HepG2 (cell line): ENCODE data around the gene EPHA2. TPM values are rescaled to one million over a fixed set of nuclear protein-coding genes. Genes with fewer than 3 reads are reported as not detected.

Experiments
- CBFB ChIP-seq: sonication (generic); formaldehyde crosslinking; IDR thresholded peaks from 2 replicates; pipeline ENCODE4 v1.4.0; 2020; ENCODE audit warnings: missing genetic modification reagents
- DNMT1 ChIP-seq: sonication (generic); formaldehyde crosslinking; IDR thresholded peaks from 2 replicates; pipeline ENCODE4 v1.5.1; 2020; ENCODE audit warnings: mild to moderate bottlenecking, missing genetic modification reagents
- EHMT2 ChIP-seq: fragments of 200-600 bp; sonication (generic); IDR thresholded peaks from 2 replicates; pipeline ENCODE4 v1.7.0; 2017; ENCODE audit warnings: antibody characterized with exemption, low read depth, low read length, borderline replicate concordance
- FOXJ3 ChIP-seq: sonication (generic); formaldehyde crosslinking; IDR thresholded peaks from 2 replicates; pipeline ENCODE4 v1.4.0; 2020; ENCODE audit warnings: missing genetic modification reagents, mild to moderate bottlenecking, borderline replicate concordance
- FOXK1 ChIP-seq: sonication (generic); formaldehyde crosslinking; IDR thresholded peaks from 2 replicates; pipeline ENCODE4 v1.4.0; 2020; ENCODE audit warnings: low read depth, missing genetic modification reagents, borderline replicate concordance
- HOXA9 ChIP-seq: sonication (generic); formaldehyde crosslinking; IDR thresholded peaks from 2 replicates; pipeline ENCODE4 v1.8.1; 2022; ENCODE audit warnings: missing genetic modification reagents, mild to moderate bottlenecking, moderate library complexity, borderline replicate concordance
- IRF2 ChIP-seq: IDR thresholded peaks from 2 replicates; pipeline ENCODE4 v1.6.1; 2018; ENCODE audit warnings: missing genetic modification reagents, missing compliant biosample characterization
- KLF11 ChIP-seq: IDR thresholded peaks from 2 replicates; pipeline ENCODE4 v1.6.1; 2016; ENCODE audit warnings: missing compliant biosample characterization
- MAZ ChIP-seq, 2 experiments: sonication (generic) in 1 of 2; formaldehyde crosslinking in 1 of 2; IDR thresholded peaks; 2 replicates each; pipeline versions ENCODE4 v1.5.0 to v1.6.1; 2012 to 2020; ENCODE audit warnings: low read depth in 2 of 2, mild to moderate bottlenecking in 2 of 2, borderline replicate concordance in 1 of 2, improper control_type of control experiment in 1 of 2, low read length in 1 of 2, missing genetic modification reagents in 1 of 2, moderate library complexity in 1 of 2
- NFE2L1 ChIP-seq: sonication (generic); formaldehyde crosslinking; IDR thresholded peaks from 2 replicates; pipeline ENCODE4 v1.4.0; 2020; ENCODE audit warnings: missing genetic modification reagents, mild to moderate bottlenecking, borderline replicate concordance
- NFKBIZ ChIP-seq: IDR thresholded peaks from 2 replicates; pipeline ENCODE4 v1.6.1; 2018; ENCODE audit warnings: missing genetic modification reagents, missing compliant biosample characterization
- NRL ChIP-seq: sonication (generic); formaldehyde crosslinking; IDR thresholded peaks from 2 replicates; pipeline ENCODE4 v1.5.0; 2020; ENCODE audit warnings: missing genetic modification reagents, mild to moderate bottlenecking, moderate library complexity, borderline replicate concordance
- POLR2AphosphoS5 ChIP-seq: IDR thresholded peaks from 2 replicates; pipeline ENCODE4 v1.6.1; 2012; ENCODE audit warnings: low read depth, low read length
- RAD51 ChIP-seq: fragments of 450-650 bp; IDR thresholded peaks from 2 replicates; pipeline ENCODE4 v1.6.1; 2016; ENCODE audit warnings: borderline replicate concordance
- RARA ChIP-seq: IDR thresholded peaks from 2 replicates; pipeline ENCODE4 v1.6.1; 2016; ENCODE audit warnings: missing genetic modification reagents, missing compliant biosample characterization
- RXRB ChIP-seq: IDR thresholded peaks from 2 replicates; pipeline ENCODE4 v1.6.1; 2016; ENCODE audit warnings: borderline replicate concordance, missing genetic modification reagents, missing compliant biosample characterization
- SRSF4 ChIP-seq: fragments of 200-400 bp; formaldehyde crosslinking; IDR thresholded peaks from one replicate; pipeline ENCODE4 v1.6.1; 2018; ENCODE audit warnings: mild to moderate bottlenecking, low read depth, low read length, moderate library complexity; ENCODE audit not compliant: poor library complexity, severe bottlenecking
- ZFX ChIP-seq: sonication (generic); formaldehyde crosslinking; IDR thresholded peaks from 2 replicates; pipeline ENCODE4 v1.4.0; 2020; ENCODE audit warnings: mild to moderate bottlenecking, low read depth, missing genetic modification reagents, moderate library complexity
- ZNF160 ChIP-seq: sonication (generic); formaldehyde crosslinking; IDR thresholded peaks from 2 replicates; pipeline ENCODE4 v1.8.0; 2022; ENCODE audit warnings: mild to moderate bottlenecking, inconsistent platforms, missing genetic modification reagents
- ZNF350 ChIP-seq: sonication (generic); formaldehyde crosslinking; IDR thresholded peaks from 2 replicates; pipeline ENCODE4 v1.4.0; 2020; ENCODE audit warnings: mild to moderate bottlenecking, low read depth, missing genetic modification reagents, borderline replicate concordance
- ZNF382 ChIP-seq: sonication (generic); formaldehyde crosslinking; IDR thresholded peaks from 2 replicates; pipeline ENCODE4 v1.5.0; 2020; ENCODE audit warnings: missing genetic modification reagents, mild to moderate bottlenecking, borderline replicate concordance
- ZNF768 ChIP-seq: sonication (generic); formaldehyde crosslinking; IDR thresholded peaks from 2 replicates; pipeline ENCODE4 v1.4.0; 2020; ENCODE audit warnings: missing genetic modification reagents
- ZNF775 ChIP-seq: sonication (generic); formaldehyde crosslinking; IDR thresholded peaks from 2 replicates; pipeline ENCODE4 v1.4.0; 2020; ENCODE audit warnings: missing genetic modification reagents, mild to moderate bottlenecking, moderate library complexity, borderline replicate concordance
- ZNF776 ChIP-seq: sonication (generic); formaldehyde crosslinking; IDR thresholded peaks from 2 replicates; pipeline ENCODE4 v1.4.0; 2020; ENCODE audit warnings: mild to moderate bottlenecking, missing genetic modification reagents
- ZNF883 ChIP-seq: sonication (generic); formaldehyde crosslinking; IDR thresholded peaks from 2 replicates; pipeline ENCODE4 v1.5.1; 2020; ENCODE audit warnings: mild to moderate bottlenecking, missing genetic modification reagents; ENCODE audit errors: not compliant biosample characterization
- ZNF891 ChIP-seq: sonication (generic); formaldehyde crosslinking; IDR thresholded peaks from 2 replicates; pipeline ENCODE4 v1.5.0; 2020; ENCODE audit warnings: mild to moderate bottlenecking, missing genetic modification reagents
- ZSCAN25 ChIP-seq: sonication (generic); formaldehyde crosslinking; IDR thresholded peaks from 2 replicates; pipeline ENCODE4 v1.8.0; 2022; ENCODE audit warnings: mild to moderate bottlenecking, missing genetic modification reagents
- ZSCAN29 ChIP-seq: sonication (generic); formaldehyde crosslinking; conservative IDR thresholded peaks from 2 replicates; pipeline ENCODE4 v1.4.0; 2020; ENCODE audit warnings: mild to moderate bottlenecking, missing genetic modification reagents
- polyA plus RNA-seq, 8 experiments: library from polyadenylated mRNA; depleted of rRNA in 3 of 8; stranded (reverse) in 7 of 8; unstranded in 1 of 8; fragments of >200 nt; fragmentation: Illumina TruSeq in 4 of 8; extraction: Trizol in 4 of 8; gene quantifications; 2 replicates each; pipeline versions ENCODE4 v1.2.1 to v1.2.3, GENCODE V29; 2011 to 2016; ENCODE audit warnings: low read depth in 4 of 8, missing spikeins in 1 of 8, mixed read lengths in 1 of 8; ENCODE audit not compliant: insufficient read depth in 1 of 8
- total RNA-seq, 5 experiments: library from RNA; depleted of rRNA; stranded (reverse); fragments of >200 nt; fragmentation: Illumina TruSeq; extraction: Trizol; gene quantifications; 2 replicates each; pipeline ENCODE4 v1.2.3, GENCODE V29; 2016; ENCODE audit warnings: low read depth in 1 of 5
- TF ChIP-seq, protein P1 (sequence below), 2 experiments: sonication (generic) in 1 of 2; formaldehyde crosslinking in 1 of 2; IDR thresholded peaks; 2 replicates each; pipeline versions ENCODE4 v1.5.1 to v1.6.1; 2011 to 2020; ENCODE audit warnings: borderline replicate concordance in 1 of 2, low read depth in 1 of 2, low read length in 1 of 2, mild to moderate bottlenecking in 1 of 2, missing genetic modification reagents in 1 of 2, moderate library complexity in 1 of 2

Gene EPHA2
- total and polyA plus RNA-seq, 2 of the 13 experiments (the other 11 are each of a cell fraction or from before 2014, with no cell fraction given), result 33.6 to 53.6 TPM

DNA sequence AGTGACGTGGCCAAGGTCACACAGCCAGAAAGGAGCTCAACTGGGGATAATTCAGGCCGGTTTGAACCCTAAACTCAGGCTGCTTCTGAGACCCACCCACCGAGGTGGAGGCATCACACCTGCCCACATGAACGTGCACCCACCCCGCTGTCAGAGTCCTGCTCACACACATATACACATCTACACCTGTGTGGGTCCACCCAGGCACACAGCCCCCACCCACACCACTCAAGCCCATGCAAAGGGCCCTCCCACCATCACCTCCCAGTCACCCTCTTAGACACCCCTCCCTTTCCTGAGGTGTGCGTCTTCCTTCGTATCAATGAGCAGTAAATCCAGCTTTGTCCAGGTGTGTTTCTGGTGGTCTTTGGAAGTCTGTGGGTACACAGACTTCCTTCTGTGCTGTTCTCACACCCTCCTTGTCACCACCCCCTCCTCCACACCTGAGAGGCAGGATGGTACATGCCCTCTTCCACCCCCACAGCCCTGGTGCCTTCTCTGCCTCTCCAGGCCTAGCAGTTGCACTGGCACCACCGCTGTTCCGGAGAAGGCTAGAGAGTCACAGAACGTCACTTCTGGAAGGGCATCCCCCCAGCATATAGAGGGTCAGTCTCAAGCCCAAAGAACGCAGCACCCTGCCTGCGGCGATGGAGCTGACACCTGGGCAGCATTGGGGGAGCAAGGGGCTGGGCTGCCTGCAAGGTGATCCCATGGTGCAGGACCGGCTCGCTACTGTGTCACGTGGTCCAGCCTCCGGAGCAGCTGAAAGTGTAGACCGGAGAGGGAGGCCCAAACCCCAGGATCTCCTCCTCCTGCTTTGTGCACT is 63.6 kb downstream of the EPHA2 start (continued):
- TF ChIP-seq FOXJ3 (CRISPR knock-in tag) (no peak), MAZ (IDR thresholded peaks at IDR 0.05; ENCODE audit: borderline replicate concordance, low read depth, low read length) (no peak), MAZ (CRISPR knock-in tag; IDR thresholded peaks at IDR 0.05; ENCODE audit: low read depth) (no peak), DNMT1 (CRISPR knock-in tag) (no peak), SRSF4 (no peak), EHMT2 (no peak), RAD51 (peak; percentile 84; the same call in 1 of the 2 replicates), NFE2L1 (CRISPR knock-in tag) (no peak), ZNF776 (no peak), RARA (CRISPR knock-in tag) (no peak), CBFB (CRISPR knock-in tag) (no peak), POLR2AphosphoS5 (no peak), ZNF160 (no peak), KLF11 (CRISPR knock-in tag) (no peak), ZNF891 (CRISPR knock-in tag) (0 out of 2 replicates have a peak, but pooled peaks have one; percentile 21), ZFX (CRISPR knock-in tag) (0 out of 2 replicates have a peak, but pooled peaks have one; percentile 28), ZNF350 (CRISPR knock-in tag) (no peak), ZSCAN29 (CRISPR knock-in tag) (peak; percentile 96), HOXA9 (CRISPR knock-in tag) (no peak), ZNF775 (CRISPR knock-in tag) (no peak), NRL (peak; percentile 45; the same call in 1 of the 2 replicates), ZNF382 (no peak), ZNF883 (CRISPR knock-in tag) (peak; percentile 55), IRF2 (no peak), NFKBIZ (CRISPR knock-in tag) (no peak), ZNF768 (CRISPR knock-in tag) (peak; percentile 84; the same call in 1 of the 2 replicates), RXRB (CRISPR knock-in tag) (no peak), FOXK1 (CRISPR knock-in tag) (no peak), ZSCAN25 (CRISPR knock-in tag) (no peak)
- TF ChIP-seq, protein P1, sequence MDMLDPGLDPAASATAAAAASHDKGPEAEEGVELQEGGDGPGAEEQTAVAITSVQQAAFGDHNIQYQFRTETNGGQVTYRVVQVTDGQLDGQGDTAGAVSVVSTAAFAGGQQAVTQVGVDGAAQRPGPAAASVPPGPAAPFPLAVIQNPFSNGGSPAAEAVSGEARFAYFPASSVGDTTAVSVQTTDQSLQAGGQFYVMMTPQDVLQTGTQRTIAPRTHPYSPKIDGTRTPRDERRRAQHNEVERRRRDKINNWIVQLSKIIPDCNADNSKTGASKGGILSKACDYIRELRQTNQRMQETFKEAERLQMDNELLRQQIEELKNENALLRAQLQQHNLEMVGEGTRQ (IDR thresholded peaks at IDR 0.05; ENCODE audit: low read depth, low read length), result peak; percentile 74
- TF ChIP-seq, protein P1 (CRISPR knock-in tag; IDR thresholded peaks at IDR 0.05; ENCODE audit: borderline replicate concordance), result peak; percentile 75; the same call in 1 of the 2 replicates
